SK-N-SH (cell line): ENCODE data around the gene C2orf66. TPM values are rescaled to one million over a fixed set of nuclear protein-coding genes. Genes with fewer than 3 reads are reported as not detected.
A peak's percentile ranks its signal among the peaks of the same experiment; 100 is the strongest.

Experiments
- CTCF ChIA-PET: fragments of 300-600, 350-600 bp; formaldehyde crosslinking; extraction: SDS; loops from one replicate; lab custom pipeline; 2021; lab: Yijun Ruan, JAX
- POLR2A ChIA-PET: fragments of 350-600 bp; sonication (Branson Sonifier 250); formaldehyde crosslinking; extraction: SDS; loops from one replicate; lab custom pipeline; 2020; ENCODE audit warnings: antibody characterized with exemption, inconsistent platforms; lab: Yijun Ruan, JAX
- DNase-seq: peaks from one replicate; pipeline ENCODE4 v3.0.0; 2012
- H2AFZ ChIP-seq: fragments of 200-600 bp; sonication (generic); 2 replicates; pipeline ENCODE4 v1.8.1; 2016; ENCODE audit warnings: antibody characterized with exemption, mild to moderate bottlenecking, low read depth
- H3F3A ChIP-seq: fragments of 200-600 bp; sonication (generic); replicated peaks from 2 replicates; pipeline ENCODE3; 2016; ENCODE audit warnings: antibody characterized with exemption, mild to moderate bottlenecking; ENCODE audit not compliant: insufficient read depth
- H3K27ac ChIP-seq, 2 experiments: fragments of 200-500 bp in 1 of 2; fragments of 200-600 bp in 1 of 2; sonication (Bioruptor generic) in 1 of 2; sonication (generic), shearing (Covaris generic) in 1 of 2; 2 replicates each; pipeline versions ENCODE4 v1.5.1 to v1.6.1; 2014 to 2016; ENCODE audit warnings: low read depth in 2 of 2, inconsistent platforms in 1 of 2, low read length in 1 of 2, mild to moderate bottlenecking in 1 of 2, mixed read lengths in 1 of 2
- H3K27me3 ChIP-seq: fragments of 200-600 bp; sonication (generic), shearing (Covaris generic); 2 replicates; pipeline ENCODE4 v1.6.1; 2016; ENCODE audit warnings: mixed run types; ENCODE audit not compliant: insufficient read depth
- H3K36me3 ChIP-seq, 2 experiments: fragments of 200-500 bp in 1 of 2; fragments of 200-600 bp in 1 of 2; sonication (Bioruptor generic) in 1 of 2; sonication (generic) in 1 of 2; replicated peaks in 1 of 2; 2 replicates each; pipeline versions ENCODE3 to v1.5.1; 2014 to 2016; ENCODE audit warnings: low read length in 1 of 2, mild to moderate bottlenecking in 1 of 2; ENCODE audit not compliant: insufficient read depth in 2 of 2, control insufficient read depth in 1 of 2
- H3K4me1 ChIP-seq, 2 experiments: fragments of 200-500 bp in 1 of 2; fragments of 200-600 bp in 1 of 2; sonication (Bioruptor generic) in 1 of 2; sonication (generic), shearing (Covaris generic) in 1 of 2; 2 replicates each; pipeline versions ENCODE4 v1.5.1 to v1.6.1; 2014 to 2016; ENCODE audit warnings: low read depth in 1 of 2, low read length in 1 of 2, mixed run types in 1 of 2; ENCODE audit not compliant: insufficient read depth in 2 of 2, control insufficient read depth in 1 of 2
- H3K4me2 ChIP-seq: fragments of 200-600 bp; sonication (generic), shearing (Covaris generic); 2 replicates; pipeline ENCODE4 v1.6.1; 2017; ENCODE audit warnings: mixed run types
- H3K4me3 ChIP-seq, 2 experiments: fragments of 200-500 bp in 1 of 2; fragments of 200-600 bp in 1 of 2; sonication (Bioruptor generic) in 1 of 2; sonication (generic), shearing (Covaris generic) in 1 of 2; 2 replicates each; pipeline versions ENCODE4 v1.5.1 to v1.8.1; 2014 to 2016; ENCODE audit warnings: low read depth in 2 of 2, inconsistent platforms in 1 of 2, low read length in 1 of 2, mild to moderate bottlenecking in 1 of 2, mixed read lengths in 1 of 2, moderate library complexity in 1 of 2
- H3K79me2 ChIP-seq: fragments of 200-600 bp; sonication (generic); 2 replicates; pipeline ENCODE4 v1.8.1; 2017; ENCODE audit warnings: mild to moderate bottlenecking; ENCODE audit not compliant: insufficient read depth
- H3K9ac ChIP-seq: fragments of 200-600 bp; sonication (generic); 2 replicates; pipeline ENCODE4 v1.6.1; 2017; ENCODE audit warnings: mixed run types
- H3K9me2 ChIP-seq: fragments of 200-600 bp; sonication (generic); 2 replicates; pipeline ENCODE4 v1.6.1; 2017; ENCODE audit warnings: mixed run types
- H3K9me3 ChIP-seq: fragments of 200-600 bp; sonication (generic); 2 replicates; pipeline ENCODE4 v1.6.1; 2017; ENCODE audit warnings: mixed run types, mild to moderate bottlenecking, moderate library complexity
- H4K20me1 ChIP-seq: fragments of 200-600 bp; sonication (generic); 2 replicates; pipeline ENCODE4 v1.6.1; 2017; ENCODE audit warnings: mild to moderate bottlenecking, mixed run types; ENCODE audit not compliant: insufficient read depth
- ELF1 ChIP-seq: IDR thresholded peaks from 2 replicates; pipeline ENCODE4 v1.4.0; 2012
- EZH2phosphoT487 ChIP-seq: fragments of 200-600 bp; sonication (generic); IDR thresholded peaks from 2 replicates; pipeline ENCODE4 v1.6.1; 2017; ENCODE audit warnings: low read depth, mixed run types, mild to moderate bottlenecking, antibody characterized with exemption, moderate library complexity, borderline replicate concordance
- FOSL2 ChIP-seq: IDR thresholded peaks from 2 replicates; pipeline ENCODE4 v1.4.0; 2012; ENCODE audit warnings: low read depth, mild to moderate bottlenecking, moderate library complexity, borderline replicate concordance
- FOXJ3 ChIP-seq: sonication (generic); formaldehyde crosslinking; IDR thresholded peaks from 2 replicates; pipeline ENCODE4 v1.5.1; 2020; ENCODE audit warnings: mild to moderate bottlenecking, missing genetic modification reagents
- GABPA ChIP-seq: IDR thresholded peaks from 2 replicates; pipeline ENCODE4 v1.4.0; 2012; ENCODE audit warnings: low read depth, mild to moderate bottlenecking
- GATA2 ChIP-seq: sonication (generic); formaldehyde crosslinking; IDR thresholded peaks from 2 replicates; pipeline ENCODE4 v1.5.0; 2020; ENCODE audit warnings: mild to moderate bottlenecking, missing genetic modification reagents
- MEF2A ChIP-seq: IDR thresholded peaks from 2 replicates; pipeline ENCODE4 v1.4.0; 2012; ENCODE audit warnings: low read depth, borderline replicate concordance
- NFIC ChIP-seq: IDR thresholded peaks from 2 replicates; pipeline ENCODE4 v1.4.0; 2012; ENCODE audit warnings: borderline replicate concordance
- NRF1 ChIP-seq: IDR thresholded peaks from 2 replicates; pipeline ENCODE4 v1.6.1; 2012; ENCODE audit warnings: low read depth, mild to moderate bottlenecking, low read length
- PBX3 ChIP-seq: IDR thresholded peaks from 2 replicates; pipeline ENCODE4; 2012
- RXRA ChIP-seq: IDR thresholded peaks from 2 replicates; pipeline ENCODE4 v1.4.0; 2012; ENCODE audit warnings: low read depth, mild to moderate bottlenecking, borderline replicate concordance
- SMC3 ChIP-seq: IDR thresholded peaks from 2 replicates; pipeline ENCODE4 v1.6.1; 2012; ENCODE audit warnings: low read depth, low read length, improper control_type of control experiment
- TAF1 ChIP-seq: IDR thresholded peaks from 2 replicates; pipeline ENCODE4 v1.6.1; 2012; ENCODE audit warnings: low read depth, mild to moderate bottlenecking, low read length, moderate library complexity, borderline replicate concordance
- TEAD4 ChIP-seq: IDR thresholded peaks from 2 replicates; pipeline ENCODE4 v1.4.0; 2012; ENCODE audit warnings: mild to moderate bottlenecking, borderline replicate concordance; ENCODE audit not compliant: insufficient read depth
- WGBS: methylation state at CpG from one replicate; pipeline ENCODE4 v1.1.6; 2017; ENCODE audit warnings: low lambda C conversion rate; 5-methylcytosine and 5-hydroxymethylcytosine counted together
- polyA plus RNA-seq, 3 experiments: library from polyadenylated mRNA; depleted of rRNA; stranded (reverse); fragments of >200 nt; gene quantifications; 2 replicates each; pipeline ENCODE4 v1.2.3, GENCODE V29; 2012
- TF ChIP-seq, protein P1 (sequence below): fragments of 150-350 bp; IDR thresholded peaks from 2 replicates; pipeline ENCODE4 v1.6.1; 2016; ENCODE audit warnings: mild to moderate bottlenecking, low read depth, low read length
- TF ChIP-seq, protein P2 (sequence below): fragments of 150-350 bp; IDR thresholded peaks from 2 replicates; pipeline ENCODE4 v1.6.1; 2017; ENCODE audit warnings: antibody characterized with exemption, low read length, low read depth, borderline replicate concordance
- TF ChIP-seq, protein P3 (sequence below): IDR thresholded peaks from 2 replicates; pipeline ENCODE4 v1.4.0; 2012; ENCODE audit warnings: low read depth, borderline replicate concordance

The C2orf66 gene
- polyA plus RNA-seq, 1 of the 3 experiments (the other 2 are of a cell fraction), result 0.64 TPM

GRCh38 chr2:196853301-196854087 lies 44.3 kb upstream of the C2orf66 start:
- peaks cover 11 to 14% of the 10 kb centered on the region in 2 experiments for H3K36me3 ChIP-seq
- no peak overlapping the region for H2AFZ ChIP-seq
- H3K9me2 ChIP-seq, result no peaks in the 10 kb centered on the region
- H3K27me3 ChIP-seq, result no peaks in the 10 kb centered on the region
- H3K79me2 ChIP-seq, result no peaks in the 10 kb centered on the region
- TF ChIP-seq, protein P1, sequence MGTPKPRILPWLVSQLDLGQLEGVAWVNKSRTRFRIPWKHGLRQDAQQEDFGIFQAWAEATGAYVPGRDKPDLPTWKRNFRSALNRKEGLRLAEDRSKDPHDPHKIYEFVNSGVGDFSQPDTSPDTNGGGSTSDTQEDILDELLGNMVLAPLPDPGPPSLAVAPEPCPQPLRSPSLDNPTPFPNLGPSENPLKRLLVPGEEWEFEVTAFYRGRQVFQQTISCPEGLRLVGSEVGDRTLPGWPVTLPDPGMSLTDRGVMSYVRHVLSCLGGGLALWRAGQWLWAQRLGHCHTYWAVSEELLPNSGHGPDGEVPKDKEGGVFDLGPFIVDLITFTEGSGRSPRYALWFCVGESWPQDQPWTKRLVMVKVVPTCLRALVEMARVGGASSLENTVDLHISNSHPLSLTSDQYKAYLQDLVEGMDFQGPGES, result no peak
- 0 out of 2 replicates have a peak, but pooled peaks have one; percentile 7 for TF ChIP-seq GATA2 (CRISPR knock-in tag)
- peaks cover 4% of the 10 kb centered on the region for H3F3A ChIP-seq
- H3K4me1 ChIP-seq, result peaks cover 0 to 2% of the 10 kb centered on the region in 2 experiments; a peak in 2 of 4 replicates
- CTCF ChIA-PET, result no interaction called here
- H3K9me3 ChIP-seq, result no peaks in the 10 kb centered on the region
- H3K4me3 ChIP-seq, result no peak overlapping the region
- no peak for DNase-seq
- POLR2A ChIA-PET, result interaction anchor here (0.6 kb wide), 1 partner anchor 73 kb away, joined by 3 read pairs; no protein-coding TSS in a partner anchor
- no peaks in the 10 kb centered on the region for H4K20me1 ChIP-seq
- H3K27ac ChIP-seq, result no peak overlapping the region
- no peak overlapping the region for H3K9ac ChIP-seq
- 77% methylated on average over 4 of the region's 4 CpGs for WGBS
- no peak overlapping the region for H3K4me2 ChIP-seq

GRCh38 chr2:196851088-196851487 lies 41.9 kb upstream of the C2orf66 start:
- no peak overlapping the region for H3K4me2 ChIP-seq
- H3K27ac ChIP-seq, result no peak overlapping the region
- POLR2A ChIA-PET, result no interaction called here
- DNase-seq, result no peak
- no peak overlapping the region for H3K4me3 ChIP-seq
- no peaks in the 10 kb centered on the region for H4K20me1 ChIP-seq
- H3F3A ChIP-seq, result peaks cover 4% of the 10 kb centered on the region
- no peaks in the 10 kb centered on the region for H3K9me2 ChIP-seq
- no peaks in the 10 kb centered on the region for H3K79me2 ChIP-seq
- no peaks in the 10 kb centered on the region for H3K9me3 ChIP-seq
- peaks cover 0 to 2% of the 10 kb centered on the region in 2 experiments; a peak in 2 of 4 replicates for H3K4me1 ChIP-seq
- no peak overlapping the region for H2AFZ ChIP-seq
- no peak overlapping the region for H3K9ac ChIP-seq
- no peak for TF ChIP-seq RXRA
- TF ChIP-seq, all 33 proteins: peak for 0
- H3K27me3 ChIP-seq, result no peaks in the 10 kb centered on the region
- CTCF ChIA-PET, result no interaction called here
- WGBS, result 65% methylated on average over 1 of the region's 1 CpG
- H3K36me3 ChIP-seq, result peaks cover 23 to 30% of the 10 kb centered on the region in 2 experiments

- CTCF ChIA-PET, result interaction anchor here (1.0 kb wide), 2 partner anchors 74 to 529 kb away, joined by 3 read pairs; no protein-coding TSS in a partner anchor
- Histone ChIP-seq H3K9ac (no peak overlapping the region), H3K27ac (no peak overlapping the region), H3K79me2 (no peaks in the 10 kb centered on the region), H3K4me1 (peaks cover 0 to 2% of the 10 kb centered on the region in 2 experiments; a peak in 2 of 4 replicates), H3K4me3 (no peak overlapping the region), H3F3A (peaks cover 4% of the 10 kb centered on the region), H4K20me1 (no peaks in the 10 kb centered on the region), H2AFZ (no peak overlapping the region), H3K4me2 (no peak overlapping the region), H3K9me2 (no peaks in the 10 kb centered on the region), H3K9me3 (no peaks in the 10 kb centered on the region), H3K36me3 (peaks cover 31 to 39% of the 10 kb centered on the region in 2 experiments), H3K27me3 (no peaks in the 10 kb centered on the region)
- peak; percentile 21 for DNase-seq
- POLR2A ChIA-PET, result no interaction called here
- TF ChIP-seq GATA2 (CRISPR knock-in tag) (no peak), SMC3 (peak; percentile 51; the same call in 1 of the 2 replicates), ELF1 (no peak), GABPA (no peak), TAF1 (no peak), TEAD4 (no peak), EZH2phosphoT487 (no peak), FOSL2 (no peak), NFIC (no peak), NRF1 (no peak), MEF2A (no peak), RXRA (no peak), PBX3 (no peak), FOXJ3 (CRISPR knock-in tag) (no peak)
- TF ChIP-seq, protein P2, sequence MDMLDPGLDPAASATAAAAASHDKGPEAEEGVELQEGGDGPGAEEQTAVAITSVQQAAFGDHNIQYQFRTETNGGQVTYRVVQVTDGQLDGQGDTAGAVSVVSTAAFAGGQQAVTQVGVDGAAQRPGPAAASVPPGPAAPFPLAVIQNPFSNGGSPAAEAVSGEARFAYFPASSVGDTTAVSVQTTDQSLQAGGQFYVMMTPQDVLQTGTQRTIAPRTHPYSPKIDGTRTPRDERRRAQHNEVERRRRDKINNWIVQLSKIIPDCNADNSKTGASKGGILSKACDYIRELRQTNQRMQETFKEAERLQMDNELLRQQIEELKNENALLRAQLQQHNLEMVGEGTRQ, result no peak
- TF ChIP-seq, protein P3, sequence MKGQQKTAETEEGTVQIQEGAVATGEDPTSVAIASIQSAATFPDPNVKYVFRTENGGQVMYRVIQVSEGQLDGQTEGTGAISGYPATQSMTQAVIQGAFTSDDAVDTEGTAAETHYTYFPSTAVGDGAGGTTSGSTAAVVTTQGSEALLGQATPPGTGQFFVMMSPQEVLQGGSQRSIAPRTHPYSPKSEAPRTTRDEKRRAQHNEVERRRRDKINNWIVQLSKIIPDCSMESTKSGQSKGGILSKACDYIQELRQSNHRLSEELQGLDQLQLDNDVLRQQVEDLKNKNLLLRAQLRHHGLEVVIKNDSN, result no peak
These were observed 40.7 kb upstream of the C2orf66 start for GRCh38 chr2:196849895-196850294.
